GM21515 (cell line): Measurements from ENCODE around the gene CYP2C8.
"Not testable (repeated sequence)": the region's sequence is repeated elsewhere in the genome, so short reads cannot be mapped to it uniquely, and the experiment has no call there.

ENCODE experiments used
- ATAC-seq: cut with Tn5 transposase; IDR thresholded peaks from one replicate; pipeline ENCODE4 v1.9.1; 2021; ENCODE audit not compliant: unreplicated experiment

The CYP2C8 gene

GRCh38 chr10:95069286-95069685, at the start of gene CYP2C8:
Gene CYP2C8, minus strand, starts transcription at chr10:95069497. Its CDS starts 95 bp downstream, at chr10:95069402.
- no peak for ATAC-seq

- ATAC-seq = no peak
Observed at GRCh38 chr10:95116869-95117269, 47.6 kb upstream of the CYP2C8 start.

- ATAC-seq = not testable (repeated sequence)
Observed at GRCh38 chr10:95110823-95111222, 41.5 kb upstream of the CYP2C8 start.

- no peak for ATAC-seq
Observed at GRCh38 chr10:95097805-95098204, 28.5 kb upstream of the CYP2C8 start.

- no peak for ATAC-seq
Observed at GRCh38 chr10:95096143-95096542, 26.8 kb upstream of the CYP2C8 start.

GRCh38 chr10:95079626-95080025, 10.3 kb upstream of the CYP2C8 start:
- not testable (repeated sequence) for ATAC-seq

- no peak for ATAC-seq
Observed at GRCh38 chr10:95077556-95077955, 8.3 kb upstream of the CYP2C8 start.

GRCh38 chr10:95071107-95071660, 1.9 kb upstream of the CYP2C8 start:
- no peak for ATAC-seq

GRCh38 chr10:95064125-95064524, 5.2 kb downstream of the CYP2C8 start:
- not testable (repeated sequence) for ATAC-seq

- no peak for ATAC-seq
Observed at GRCh38 chr10:95056744-95057363, 12.4 kb downstream of the CYP2C8 start.

GRCh38 chr10:95049919-95050318, 19.4 kb downstream of the CYP2C8 start:
- no peak for ATAC-seq

- no peak for ATAC-seq
Observed at GRCh38 chr10:95048206-95048605, 21.1 kb downstream of the CYP2C8 start.

GRCh38 chr10:95039281-95039680, 30.0 kb downstream of the CYP2C8 start:
- ATAC-seq = no peak

- ATAC-seq = no peak
Observed at GRCh38 chr10:95035332-95036295, 33.7 kb downstream of the CYP2C8 start.

- ATAC-seq = no peak
Observed at GRCh38 chr10:95034401-95034800, 34.9 kb downstream of the CYP2C8 start.

- ATAC-seq = no peak
Observed at GRCh38 chr10:95031656-95032055, 37.6 kb downstream of the CYP2C8 start.

GRCh38 chr10:95026461-95026860, 42.8 kb downstream of the CYP2C8 start:
- ATAC-seq = no peak

GRCh38 chr10:94997741-94998174, 71.5 kb downstream of the CYP2C8 start:
- ATAC-seq = no peak

GRCh38 chr10:94992811-94993210, 76.5 kb downstream of the CYP2C8 start:
- ATAC-seq = no peak

GRCh38 chr10:94991243-94991888, 77.9 kb downstream of the CYP2C8 start:
- no peak for ATAC-seq

GRCh38 chr10:94989192-94989591, 80.1 kb downstream of the CYP2C8 start:
- ATAC-seq = no peak
